Neural cell (in vitro differentiated cells): ENCODE data around the gene KIF2A.

Experiments
- CTCF ChIP-seq: fragments of 450-650 bp; IDR thresholded peaks from 2 replicates; pipeline ENCODE4 v1.5.1; 2014; ENCODE audit warnings: antibody characterized with exemption, mild to moderate bottlenecking, moderate library complexity; ENCODE audit not compliant: poor library complexity, severe bottlenecking
- EZH2 ChIP-seq: fragments of 200-600, 300-800 bp; shearing (Covaris generic), sonication (generic); IDR thresholded peaks from 2 replicates; pipeline ENCODE4 v1.6.1; 2014; ENCODE audit warnings: antibody characterized with exemption, low read length, borderline replicate concordance, mild to moderate bottlenecking; ENCODE audit not compliant: insufficient read depth, poor library complexity, severe bottlenecking
- POLR2AphosphoS5 ChIP-seq: IDR thresholded peaks from 2 replicates; pipeline ENCODE4 v1.6.1; 2012
- RAD21 ChIP-seq: fragments of 450-650 bp; conservative IDR thresholded peaks from 2 replicates; pipeline ENCODE4 v1.6.1; 2014; ENCODE audit warnings: antibody characterized with exemption, mild to moderate bottlenecking, moderate library complexity
- REST ChIP-seq: IDR thresholded peaks from 2 replicates; pipeline ENCODE4 v1.6.1; 2012; ENCODE audit warnings: borderline replicate concordance
- SMC3 ChIP-seq: fragments of 450-650 bp; conservative IDR thresholded peaks from 2 replicates; pipeline ENCODE4 v1.6.1; 2014; ENCODE audit warnings: antibody characterized with exemption, mild to moderate bottlenecking, moderate library complexity; ENCODE audit not compliant: poor library complexity
- TAF1 ChIP-seq: IDR thresholded peaks from 2 replicates; pipeline ENCODE4 v1.6.1; 2012; ENCODE audit warnings: low read depth

GRCh38 chr5:62284946-62285891 lies 20.8 kb upstream of the KIF2A start:
- no peak for TF ChIP-seq CTCF
- no peak for TF ChIP-seq TAF1
- TF ChIP-seq SMC3, result no peak
- TF ChIP-seq REST, result no peak
- no peak for TF ChIP-seq EZH2
- TF ChIP-seq RAD21, result no peak
- TF ChIP-seq POLR2AphosphoS5, result no peak
